ENCODE data around the gene NR6A1.

The NR6A1 gene

DNA sequence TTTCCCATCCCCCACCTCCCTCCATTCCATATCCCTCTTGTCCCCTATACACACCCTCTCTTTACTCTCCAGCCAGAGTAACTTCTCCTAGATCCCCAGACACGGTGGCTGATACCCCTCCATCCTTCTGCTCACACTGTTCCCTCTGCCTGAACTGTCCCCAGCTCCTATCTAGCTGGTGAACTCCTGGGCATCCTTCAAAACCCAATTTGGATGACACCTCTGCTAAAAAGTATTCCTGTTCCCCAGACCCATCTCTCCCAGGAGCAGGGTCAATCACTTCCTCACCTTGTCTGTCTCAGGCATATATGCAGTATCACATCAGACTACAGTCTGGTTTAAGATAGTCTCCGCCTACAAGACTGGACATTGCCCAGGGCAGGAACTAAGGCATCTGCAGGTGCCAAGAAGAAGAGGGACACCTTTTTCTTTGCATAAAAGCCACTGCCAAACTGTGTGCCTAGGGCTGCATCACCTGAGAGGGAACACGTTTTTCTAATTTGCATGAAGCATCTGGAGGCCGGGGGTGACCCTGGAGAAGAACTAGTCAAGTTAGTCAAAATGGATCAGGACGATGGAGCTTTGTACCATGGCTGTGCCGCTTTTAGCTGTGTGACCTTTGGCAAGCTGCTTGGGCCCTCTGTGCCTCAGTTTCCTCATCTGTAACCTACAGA lies 291.0 kb downstream of the NR6A1 start:
- Histone ChIP-seq H3K4me3 (no peak overlapping the region), H3K36me3 (replicated peaks) (no peaks in the 10 kb centered on the region), H3K4me1 (peaks cover 12% of the 10 kb centered on the region), H3K27me3 (ENCODE audit: low read depth) (no peaks in the 10 kb centered on the region), H3K9me3 (no peaks in the 10 kb centered on the region)
- in situ Hi-C loops (cut with MboI; ENCODE audit: low sequenced_read_pairs): no loop called here
- DNase-seq (ENCODE audit: low spot score in 2 of 2): no peak

DNA sequence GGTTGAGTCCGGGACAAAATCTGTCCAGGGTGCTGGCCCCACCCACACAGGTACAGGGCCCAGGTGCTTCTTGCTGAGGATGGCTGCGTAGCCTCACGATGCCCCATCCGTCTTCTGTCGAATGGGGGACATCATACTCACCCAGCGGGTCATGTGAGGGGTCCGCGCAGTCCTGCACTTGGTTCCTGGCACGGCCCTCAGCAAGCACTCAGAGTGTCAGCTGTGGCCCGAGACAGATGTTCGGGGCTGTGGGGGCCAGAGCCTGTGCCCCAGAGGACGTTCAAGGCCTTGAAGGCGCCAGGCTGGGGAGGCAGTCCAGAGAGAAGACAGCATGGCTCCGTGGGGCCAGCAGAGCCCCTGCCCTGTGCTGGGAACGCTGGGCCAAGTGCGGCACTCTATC lies 291.7 kb downstream of the NR6A1 start:
- Histone ChIP-seq H3K27me3 (ENCODE audit: low read depth) (no peaks in the 10 kb centered on the region), H3K9me3 (no peaks in the 10 kb centered on the region)
- in situ Hi-C loops (cut with MboI; ENCODE audit: low sequenced_read_pairs): no loop called here

DNA sequence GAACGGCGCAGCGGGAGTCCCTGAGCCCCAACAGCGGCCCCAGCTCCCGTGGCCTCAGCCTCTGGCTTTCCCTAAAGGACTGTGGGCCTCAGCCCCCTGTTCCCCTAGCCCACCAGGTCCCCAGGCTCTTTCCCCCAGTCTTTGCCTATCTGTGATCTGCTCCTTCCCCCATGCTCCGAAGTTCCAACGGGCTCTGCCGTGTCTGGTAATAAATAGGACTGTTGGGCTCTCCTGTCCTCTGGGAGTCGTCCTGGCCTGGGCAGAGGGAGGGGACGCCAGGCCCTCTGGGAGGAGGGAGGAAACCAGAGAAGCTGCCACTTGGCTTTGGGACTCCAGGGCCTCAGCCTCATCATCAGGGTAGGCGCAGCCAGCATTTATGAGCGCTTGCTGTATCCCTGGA lies 292.8 kb downstream of the NR6A1 start:
- in situ Hi-C loops (cut with MboI; ENCODE audit: low sequenced_read_pairs): no loop called here
- no peaks in the 10 kb centered on the region for H3K36me3 ChIP-seq (replicated peaks)
- H3K27me3 ChIP-seq (ENCODE audit: low read depth): no peaks in the 10 kb centered on the region
- peaks cover 12% of the 10 kb centered on the region for H3K4me1 ChIP-seq
- H3K9me3 ChIP-seq: no peaks in the 10 kb centered on the region
- no peak overlapping the region for H3K4me3 ChIP-seq
- DNase-seq (ENCODE audit: low spot score in 2 of 2): no peak

More for the DNA sequence above, 291.7 kb downstream of the NR6A1 start:
- H3K4me1 ChIP-seq: peaks cover 12% of the 10 kb centered on the region
- no peak for DNase-seq (ENCODE audit: low spot score in 2 of 2)
- H3K36me3 ChIP-seq (replicated peaks): no peaks in the 10 kb centered on the region
- no peak overlapping the region for H3K4me3 ChIP-seq

DNA sequence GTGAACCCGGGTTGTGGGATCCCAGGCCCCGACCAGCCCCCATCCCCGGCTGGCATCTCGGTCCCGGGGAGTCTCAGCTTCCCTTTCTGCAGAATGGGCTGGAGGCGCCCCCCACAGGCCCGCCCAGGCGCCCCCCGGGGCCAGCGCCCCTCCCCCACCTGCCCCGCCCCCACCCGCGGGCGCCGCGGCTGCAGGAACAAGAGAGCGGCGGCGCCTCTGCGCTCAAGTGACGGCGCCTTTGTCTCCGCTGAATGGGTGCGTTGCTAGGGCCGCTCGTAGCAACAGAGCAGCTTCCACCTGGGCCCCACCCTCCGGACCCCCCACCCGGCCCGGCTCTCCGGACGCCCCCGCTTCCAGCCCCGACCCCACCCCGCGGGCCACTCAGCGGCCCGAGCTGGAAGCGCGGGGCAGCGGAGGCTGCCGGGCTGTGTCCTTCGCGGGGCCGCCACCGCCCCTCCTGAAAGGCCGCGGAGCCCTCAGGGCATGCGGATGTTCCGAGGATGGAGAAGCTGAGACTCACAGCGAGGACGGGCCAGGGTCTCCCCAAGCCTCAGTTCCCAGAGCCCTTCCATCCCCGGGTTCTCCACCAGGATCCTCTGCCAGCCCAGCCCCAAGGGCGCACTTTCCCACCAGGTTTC lies 293.3 kb downstream of the NR6A1 start:
- H3K27me3 ChIP-seq (ENCODE audit: low read depth): no peaks in the 10 kb centered on the region
- H3K36me3 ChIP-seq (replicated peaks): no peaks in the 10 kb centered on the region
- H3K4me1 ChIP-seq: peaks cover 12% of the 10 kb centered on the region
- DNase-seq (ENCODE audit: low spot score in 2 of 2): peak; percentile 54 to 75
- in situ Hi-C loops (cut with MboI; ENCODE audit: low sequenced_read_pairs): no loop called here
- no peaks in the 10 kb centered on the region for H3K9me3 ChIP-seq
- peak overlapping the region; percentile 21 for H3K4me3 ChIP-seq

DNA sequence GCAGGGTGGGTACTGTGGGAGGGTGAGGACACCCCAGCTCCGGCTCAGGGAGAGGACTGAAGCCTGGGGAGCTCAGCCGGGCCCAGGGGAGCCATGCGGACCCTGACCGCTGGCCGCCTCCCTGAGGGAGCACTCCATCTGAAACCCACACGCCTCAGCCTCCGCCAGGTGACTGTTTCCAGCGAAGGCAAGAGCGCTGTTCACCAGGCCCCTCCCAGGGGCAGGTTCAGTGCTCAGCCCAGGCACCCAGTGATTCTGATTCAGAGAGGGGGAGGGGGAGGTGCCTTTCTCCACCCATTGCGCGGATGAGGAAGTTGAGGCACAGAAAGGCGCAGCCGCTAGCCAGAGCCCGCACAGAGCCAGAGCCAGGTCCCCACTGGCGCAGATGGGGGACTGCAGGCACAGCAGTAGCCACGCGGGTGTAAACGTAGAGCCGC lies 293.9 kb downstream of the NR6A1 start:
- no peaks in the 10 kb centered on the region for H3K36me3 ChIP-seq (replicated peaks)
- peaks cover 12% of the 10 kb centered on the region for H3K4me1 ChIP-seq
- H3K9me3 ChIP-seq: no peaks in the 10 kb centered on the region
- peak in 1 of 2 experiments; percentile 57 for DNase-seq (ENCODE audit: low spot score in 2 of 2)
- no peaks in the 10 kb centered on the region for H3K27me3 ChIP-seq (ENCODE audit: low read depth)
- in situ Hi-C loops (cut with MboI; ENCODE audit: low sequenced_read_pairs): no loop called here
- H3K4me3 ChIP-seq: peak overlapping the region; percentile 21

DNA sequence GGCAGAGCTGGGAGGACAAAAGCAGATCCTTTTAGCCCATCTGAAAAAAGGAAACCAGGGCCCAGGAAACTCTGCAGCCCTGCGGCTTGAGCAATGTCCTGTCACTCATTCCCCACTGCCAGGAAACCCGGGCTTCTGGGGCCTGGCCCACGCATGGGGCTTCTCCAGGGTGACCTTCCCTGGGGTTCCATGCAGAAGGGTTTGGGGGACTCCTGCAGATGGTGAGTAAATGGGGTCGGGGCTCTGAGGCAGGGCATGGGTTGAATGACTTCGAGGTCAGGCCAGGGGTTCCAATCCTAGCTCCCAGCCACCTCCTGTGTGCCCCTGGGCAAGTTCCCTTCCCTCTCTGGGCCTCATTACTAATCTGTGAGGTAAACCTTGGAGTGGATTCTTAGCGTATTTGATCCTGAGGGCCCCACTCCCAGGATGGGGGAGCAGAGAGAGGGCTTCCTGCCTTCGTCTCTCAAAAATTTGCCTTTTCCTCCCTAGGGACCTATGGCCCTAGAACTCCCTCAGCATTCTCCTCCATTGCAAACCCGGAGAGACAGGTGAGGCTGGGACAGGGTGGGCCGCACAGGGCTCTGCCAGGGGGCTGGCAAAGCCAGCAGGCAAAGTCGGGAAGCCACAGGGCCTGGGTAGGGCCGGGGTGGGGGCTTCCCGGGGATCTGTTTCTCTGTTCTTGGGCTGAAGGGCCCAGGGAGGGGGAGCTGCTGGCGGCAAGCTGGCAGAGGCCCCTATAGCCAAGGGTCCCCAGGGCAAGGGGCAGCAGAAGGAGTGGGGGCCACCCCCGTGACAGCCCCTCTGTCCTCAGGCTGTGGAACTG lies 295.0 kb downstream of the NR6A1 start:
- H3K27me3 ChIP-seq (ENCODE audit: low read depth): no peaks in the 10 kb centered on the region

DNA sequence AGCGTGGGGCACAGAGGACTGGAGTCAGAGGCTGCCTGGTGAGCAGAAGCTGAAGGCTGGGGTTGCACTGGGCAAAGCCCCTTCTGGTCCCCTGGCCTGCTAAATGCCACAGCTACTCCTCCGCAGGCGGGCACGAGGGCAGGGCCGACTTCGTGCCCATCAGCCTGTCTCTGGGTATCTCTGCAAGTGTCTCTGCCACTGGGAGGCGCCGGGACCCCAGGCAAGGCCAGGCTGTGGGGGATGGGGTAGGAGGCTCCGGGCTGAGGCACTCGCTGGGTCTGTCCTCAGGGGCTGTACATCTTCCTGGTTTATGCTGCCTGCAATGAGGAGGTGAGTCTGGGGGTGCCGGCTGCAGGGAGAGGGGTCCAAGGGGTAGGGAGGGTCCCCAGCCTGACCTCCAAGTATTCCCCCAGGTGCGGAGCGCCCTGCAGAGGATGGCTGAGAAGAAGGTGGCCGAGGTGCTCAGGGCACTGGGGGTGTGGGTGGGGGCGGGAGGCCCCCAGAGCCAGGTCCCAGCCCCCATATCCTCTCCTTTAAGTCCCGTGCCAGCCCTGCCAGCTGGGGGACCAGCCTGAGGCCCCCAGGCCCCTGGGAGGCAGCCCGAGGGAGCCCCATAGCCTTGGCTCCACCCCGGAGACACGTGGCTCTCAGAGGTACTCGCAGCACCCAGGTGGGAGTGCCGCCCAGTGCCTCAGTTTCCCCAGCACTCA lies 295.8 kb downstream of the NR6A1 start:
- Histone ChIP-seq H3K4me3 (no peak overlapping the region), H3K4me1 (peaks cover 12% of the 10 kb centered on the region), H3K36me3 (replicated peaks) (no peaks in the 10 kb centered on the region), H3K27me3 (ENCODE audit: low read depth) (no peaks in the 10 kb centered on the region), H3K9me3 (no peaks in the 10 kb centered on the region)
- in situ Hi-C loops (cut with MboI; ENCODE audit: low sequenced_read_pairs): no loop called here
- peak in 1 of 2 experiments; percentile 40 for DNase-seq (ENCODE audit: low spot score in 2 of 2)

More for the DNA sequence above, 295.0 kb downstream of the NR6A1 start:
- no peaks in the 10 kb centered on the region for H3K9me3 ChIP-seq
- no peaks in the 10 kb centered on the region for H3K36me3 ChIP-seq (replicated peaks)
- peaks cover 12% of the 10 kb centered on the region for H3K4me1 ChIP-seq
- in situ Hi-C loops (cut with MboI; ENCODE audit: low sequenced_read_pairs): no loop called here
- DNase-seq (ENCODE audit: low spot score in 2 of 2): no peak
- H3K4me3 ChIP-seq: no peak overlapping the region

DNA sequence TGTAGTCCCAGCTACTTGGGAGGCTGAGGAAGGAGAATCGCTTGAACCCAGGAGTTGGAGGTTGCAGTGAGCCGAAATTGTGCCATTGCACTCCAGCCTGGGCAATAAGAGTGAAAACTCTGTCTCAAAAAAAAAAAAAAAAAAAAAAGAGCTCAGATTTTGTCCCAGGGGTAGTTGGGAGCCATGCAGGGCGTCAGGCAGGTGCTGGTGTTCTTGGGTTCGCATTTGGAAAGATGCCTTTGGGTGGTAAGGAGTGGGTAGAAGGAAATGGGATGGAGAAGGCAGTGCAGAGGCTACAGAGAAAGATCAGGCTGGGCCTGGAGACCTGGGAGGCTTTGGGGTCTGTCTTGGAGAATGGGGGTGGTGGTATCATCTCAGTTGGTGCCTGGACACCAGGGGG lies 297.0 kb downstream of the NR6A1 start:
- H3K36me3 ChIP-seq (replicated peaks): no peaks in the 10 kb centered on the region
- H3K4me3 ChIP-seq: no peak overlapping the region
- peaks cover 12% of the 10 kb centered on the region for H3K4me1 ChIP-seq
- no peak for DNase-seq (ENCODE audit: low spot score in 2 of 2)
- in situ Hi-C loops (cut with MboI; ENCODE audit: low sequenced_read_pairs): no loop called here
- H3K9me3 ChIP-seq: no peaks in the 10 kb centered on the region
- no peaks in the 10 kb centered on the region for H3K27me3 ChIP-seq (ENCODE audit: low read depth)

DNA sequence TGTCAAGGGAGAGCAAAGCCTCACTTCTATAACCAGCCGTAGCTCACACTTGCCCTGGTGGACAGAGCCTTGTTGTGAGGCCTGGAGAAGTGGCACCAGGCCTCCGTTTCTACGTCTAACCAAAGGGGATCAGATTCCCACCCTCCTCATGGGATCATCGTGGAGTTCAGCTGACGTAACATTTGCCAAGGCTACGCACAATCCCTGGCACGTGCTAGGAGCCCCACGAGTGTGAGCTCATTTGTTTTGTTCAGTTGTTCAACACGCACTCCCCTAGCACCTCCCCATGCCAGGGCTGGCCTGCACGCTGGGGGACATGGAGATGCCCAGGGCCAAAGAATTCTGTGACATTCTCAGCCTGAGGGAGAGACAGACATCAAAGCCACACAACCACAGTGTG lies 297.8 kb downstream of the NR6A1 start:
- in situ Hi-C loops (cut with MboI; ENCODE audit: low sequenced_read_pairs): no loop called here
- DNase-seq (ENCODE audit: low spot score in 2 of 2): no peak
- no peaks in the 10 kb centered on the region for H3K27me3 ChIP-seq (ENCODE audit: low read depth)

DNA sequence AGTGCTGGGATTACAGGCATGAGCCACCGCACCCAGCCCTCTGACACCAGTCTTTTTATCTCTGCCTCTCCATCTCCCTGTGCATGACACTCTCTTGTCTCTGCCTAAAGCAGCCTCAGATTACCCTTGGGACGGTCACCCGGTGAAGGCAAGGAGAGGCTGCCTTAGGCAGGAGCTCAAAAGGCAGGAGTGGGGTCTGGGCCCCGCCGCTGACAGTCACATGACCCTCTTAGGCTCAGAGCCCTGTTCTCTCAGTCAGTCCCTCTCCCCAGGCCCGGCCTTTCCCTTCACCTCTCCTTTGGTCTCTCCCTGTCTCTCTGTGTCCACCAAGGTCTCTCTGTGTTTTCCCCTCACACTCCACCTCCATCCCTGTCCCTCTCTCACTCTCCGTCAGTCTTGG lies 298.3 kb downstream of the NR6A1 start:
- in situ Hi-C loops (cut with MboI; ENCODE audit: low sequenced_read_pairs): no loop called here
- no peaks in the 10 kb centered on the region for H3K9me3 ChIP-seq

More for the DNA sequence above, 297.8 kb downstream of the NR6A1 start:
- Histone ChIP-seq H3K36me3 (replicated peaks) (no peaks in the 10 kb centered on the region), H3K4me1 (peaks cover 9% of the 10 kb centered on the region), H3K9me3 (no peaks in the 10 kb centered on the region), H3K4me3 (no peak overlapping the region)

DNA sequence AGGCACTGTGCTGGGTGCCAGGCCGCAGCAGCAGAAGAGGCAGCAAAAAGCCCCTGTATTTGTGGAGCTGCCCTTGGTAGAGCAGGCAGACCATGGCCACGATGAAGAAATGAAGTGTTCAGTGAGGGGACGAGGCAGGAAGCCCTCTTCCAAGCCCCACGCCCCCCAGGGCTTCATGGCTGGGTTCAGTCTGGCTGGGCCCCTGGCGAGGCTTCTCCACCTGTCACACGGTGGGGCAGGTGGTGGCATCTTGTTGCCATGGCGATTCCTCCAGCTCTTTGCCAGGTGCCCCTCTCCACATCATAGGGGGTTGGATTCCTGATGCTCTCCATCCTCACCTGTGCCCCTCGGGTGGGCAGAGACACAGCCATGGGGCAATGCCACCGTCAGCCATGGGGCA lies 299.4 kb downstream of the NR6A1 start:
- Histone ChIP-seq H3K4me1 (no peaks in the 10 kb centered on the region), H3K36me3 (replicated peaks) (no peaks in the 10 kb centered on the region), H3K4me3 (no peak overlapping the region), H3K27me3 (ENCODE audit: low read depth) (no peaks in the 10 kb centered on the region), H3K9me3 (no peaks in the 10 kb centered on the region)
- in situ Hi-C loops (cut with MboI; ENCODE audit: low sequenced_read_pairs): no loop called here
- no peak for DNase-seq (ENCODE audit: low spot score in 2 of 2)

More for the DNA sequence above, 298.3 kb downstream of the NR6A1 start:
- peaks cover 5% of the 10 kb centered on the region for H3K4me1 ChIP-seq
- H3K36me3 ChIP-seq (replicated peaks): no peaks in the 10 kb centered on the region
- H3K4me3 ChIP-seq: no peak overlapping the region
- H3K27me3 ChIP-seq (ENCODE audit: low read depth): no peaks in the 10 kb centered on the region
- no peak for DNase-seq (ENCODE audit: low spot score in 2 of 2)

DNA sequence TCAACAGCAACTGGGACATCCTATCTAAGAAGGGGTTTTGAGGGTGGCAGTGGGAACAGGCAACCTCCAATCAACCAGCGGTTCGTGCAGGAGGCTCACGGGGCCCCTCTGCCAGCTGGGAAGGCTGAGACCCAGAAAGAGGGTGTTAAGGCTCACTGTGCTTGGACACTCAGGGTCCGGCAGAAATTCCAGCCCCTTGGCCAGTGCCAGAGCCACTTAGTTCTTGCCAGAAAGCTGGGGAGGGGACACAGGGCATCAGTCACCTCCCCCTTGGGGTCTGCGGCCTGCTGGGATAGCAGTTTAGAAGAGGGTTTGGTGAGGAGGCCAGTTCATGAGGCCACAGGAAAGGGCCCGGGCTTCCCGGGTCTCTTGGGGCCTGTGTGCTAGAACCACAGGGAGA lies 300.4 kb downstream of the NR6A1 start:
- Histone ChIP-seq H3K27me3 (ENCODE audit: low read depth) (no peaks in the 10 kb centered on the region), H3K4me1 (no peaks in the 10 kb centered on the region), H3K4me3 (no peak overlapping the region), H3K36me3 (replicated peaks) (no peaks in the 10 kb centered on the region), H3K9me3 (no peaks in the 10 kb centered on the region)
- in situ Hi-C loops (cut with MboI; ENCODE audit: low sequenced_read_pairs): no loop called here
- no peak for DNase-seq (ENCODE audit: low spot score in 2 of 2)

DNA sequence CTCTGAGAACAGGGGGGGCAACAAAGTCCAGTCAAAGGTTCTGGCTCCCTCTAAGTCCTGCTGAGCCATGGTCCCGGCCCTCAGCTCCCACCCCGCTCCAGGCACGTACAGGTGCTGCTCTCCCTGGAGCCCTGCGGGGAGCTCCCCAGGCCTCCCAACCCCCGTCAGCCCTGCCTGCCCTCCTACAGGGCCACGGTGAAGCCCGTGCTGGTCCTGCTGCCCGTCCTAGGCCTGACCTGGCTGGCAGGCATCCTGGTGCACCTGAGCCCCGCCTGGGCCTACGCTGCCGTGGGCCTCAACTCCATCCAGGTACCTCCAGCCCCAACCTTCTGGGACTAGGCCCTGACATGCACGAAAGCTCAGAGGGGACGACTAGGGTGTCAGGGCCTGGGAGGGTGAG lies 300.8 kb downstream of the NR6A1 start:
- H3K27me3 ChIP-seq (ENCODE audit: low read depth): no peaks in the 10 kb centered on the region
- no peaks in the 10 kb centered on the region for H3K4me1 ChIP-seq
- in situ Hi-C loops (cut with MboI; ENCODE audit: low sequenced_read_pairs): no loop called here
- DNase-seq (ENCODE audit: low spot score in 2 of 2): no peak
- H3K4me3 ChIP-seq: no peak overlapping the region
- no peaks in the 10 kb centered on the region for H3K9me3 ChIP-seq
- no peaks in the 10 kb centered on the region for H3K36me3 ChIP-seq (replicated peaks)

Data from HAP-1 (cell line).